KMS-11 (cell line): Measurements from ENCODE around the gene TSHR.
A peak's percentile ranks its signal among the peaks of the same experiment; 100 is the strongest.

Source experiments
- H2AFZ ChIP-seq: fragments of 200-600 bp; sonication (generic); 2 replicates; pipeline ENCODE4 v1.6.1; 2016; ENCODE audit warnings: antibody characterized with exemption, mixed run types, low read depth
- H3K27ac ChIP-seq: fragments of 200-600 bp; sonication (generic); 2 replicates; pipeline ENCODE4 v1.6.1; 2016; ENCODE audit warnings: mild to moderate bottlenecking, mixed run types
- H3K27me3 ChIP-seq: fragments of 200-600 bp; sonication (generic); 2 replicates; pipeline ENCODE4 v1.6.1; 2017; ENCODE audit warnings: mild to moderate bottlenecking, low read depth, mixed run types, moderate library complexity; ENCODE audit not compliant: insufficient read depth
- H3K36me3 ChIP-seq: fragments of 200-600 bp; sonication (generic); 2 replicates; pipeline ENCODE4 v1.6.1; 2017; ENCODE audit warnings: mild to moderate bottlenecking, mixed run types; ENCODE audit not compliant: insufficient read depth
- H3K4me1 ChIP-seq: fragments of 200-600 bp; sonication (generic); 2 replicates; pipeline ENCODE4 v1.6.1; 2016; ENCODE audit warnings: mild to moderate bottlenecking, low read depth, mixed run types; ENCODE audit not compliant: poor library complexity, severe bottlenecking
- H3K4me2 ChIP-seq: fragments of 200-600 bp; sonication (generic); 2 replicates; pipeline ENCODE4 v1.7.0; 2016; ENCODE audit warnings: mild to moderate bottlenecking, mixed run types
- H3K4me3 ChIP-seq: fragments of 200-600 bp; sonication (generic); IDR thresholded peaks from 2 replicates; pipeline ENCODE4 v1.6.1; 2017; ENCODE audit warnings: low read depth, low read length, mixed read lengths; ENCODE audit not compliant: insufficient read depth
- H3K79me2 ChIP-seq: fragments of 200-600 bp; sonication (generic); 2 replicates; pipeline ENCODE4 v1.6.1; 2016; ENCODE audit warnings: low read depth, mixed run types; ENCODE audit not compliant: insufficient read depth
- H3K9ac ChIP-seq: fragments of 200-600 bp; sonication (generic); 2 replicates; pipeline ENCODE4 v1.6.1; 2016; ENCODE audit warnings: mild to moderate bottlenecking, mixed run types
- H4K20me1 ChIP-seq: fragments of 200-600 bp; sonication (generic); 2 replicates; pipeline ENCODE4 v1.6.1; 2016; ENCODE audit warnings: mild to moderate bottlenecking, mixed run types; ENCODE audit not compliant: insufficient read depth
- TF ChIP-seq, protein P1 (sequence below): fragments of 200-600 bp; sonication (generic); conservative IDR thresholded peaks from 2 replicates; pipeline ENCODE4 v1.6.1; 2017; ENCODE audit warnings: low read depth, mild to moderate bottlenecking, antibody characterized with exemption, low read length, moderate library complexity, mixed read lengths

Gene TSHR

DNA sequence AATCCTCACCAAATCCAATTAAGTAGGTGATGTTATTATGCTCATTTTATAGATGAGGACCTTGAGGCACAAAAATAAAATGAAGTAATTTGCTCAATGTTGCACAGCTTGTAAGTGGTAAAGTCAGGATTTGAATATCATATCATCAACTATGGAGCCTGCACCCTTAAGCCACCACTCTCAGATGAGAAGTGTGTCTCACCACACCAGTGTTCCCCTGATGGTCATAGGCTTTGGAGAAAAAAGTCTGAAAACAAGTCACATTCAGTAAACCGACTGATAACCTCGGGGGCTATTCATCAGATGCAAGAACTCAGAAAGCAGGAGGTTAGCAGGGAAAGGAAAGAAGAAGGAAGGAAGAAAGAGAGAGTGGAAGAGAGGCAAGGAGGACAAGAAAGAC lies 2.8 kb downstream of the TSHR start:
- TF ChIP-seq, protein P1, sequence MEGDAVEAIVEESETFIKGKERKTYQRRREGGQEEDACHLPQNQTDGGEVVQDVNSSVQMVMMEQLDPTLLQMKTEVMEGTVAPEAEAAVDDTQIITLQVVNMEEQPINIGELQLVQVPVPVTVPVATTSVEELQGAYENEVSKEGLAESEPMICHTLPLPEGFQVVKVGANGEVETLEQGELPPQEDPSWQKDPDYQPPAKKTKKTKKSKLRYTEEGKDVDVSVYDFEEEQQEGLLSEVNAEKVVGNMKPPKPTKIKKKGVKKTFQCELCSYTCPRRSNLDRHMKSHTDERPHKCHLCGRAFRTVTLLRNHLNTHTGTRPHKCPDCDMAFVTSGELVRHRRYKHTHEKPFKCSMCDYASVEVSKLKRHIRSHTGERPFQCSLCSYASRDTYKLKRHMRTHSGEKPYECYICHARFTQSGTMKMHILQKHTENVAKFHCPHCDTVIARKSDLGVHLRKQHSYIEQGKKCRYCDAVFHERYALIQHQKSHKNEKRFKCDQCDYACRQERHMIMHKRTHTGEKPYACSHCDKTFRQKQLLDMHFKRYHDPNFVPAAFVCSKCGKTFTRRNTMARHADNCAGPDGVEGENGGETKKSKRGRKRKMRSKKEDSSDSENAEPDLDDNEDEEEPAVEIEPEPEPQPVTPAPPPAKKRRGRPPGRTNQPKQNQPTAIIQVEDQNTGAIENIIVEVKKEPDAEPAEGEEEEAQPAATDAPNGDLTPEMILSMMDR = no peak
- Histone ChIP-seq H3K9ac (peak overlapping the region; percentile 79; the same call in 1 of the 2 replicates), H3K27ac (peak overlapping the region; percentile 89), H3K4me2 (peak overlapping the region; percentile 75), H3K4me1 (peaks cover 66% of the 10 kb centered on the region), H3K36me3 (no peaks in the 10 kb centered on the region), H2AFZ (no peak overlapping the region), H3K79me2 (peaks cover 48% of the 10 kb centered on the region; the same call in 1 of the 2 replicates), H3K4me3 (no peak overlapping the region), H3K27me3 (no peaks in the 10 kb centered on the region), H4K20me1 (no peaks in the 10 kb centered on the region)

DNA sequence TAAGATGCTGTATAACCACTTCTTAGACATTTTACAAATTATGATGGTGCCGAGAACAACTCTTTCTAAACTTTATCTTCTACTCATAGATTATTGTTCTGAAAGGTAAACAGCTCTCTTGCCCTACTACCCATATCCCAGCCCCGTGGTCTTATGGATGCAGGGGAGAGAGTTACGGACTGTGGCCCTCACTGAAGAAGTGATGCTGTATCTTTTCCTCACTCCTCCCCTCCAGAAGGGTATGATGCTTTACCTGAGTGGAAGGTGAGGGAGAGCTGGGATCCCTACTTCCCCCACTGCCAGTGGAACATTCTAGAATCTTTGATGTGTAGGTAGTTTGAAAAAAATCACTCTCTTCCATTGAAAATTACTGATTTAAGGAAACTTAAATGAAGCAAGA lies 3.5 kb downstream of the TSHR start:
- TF ChIP-seq, protein P1 = no peak
- Histone ChIP-seq H3K9ac (peak overlapping the region; percentile 79; the same call in 1 of the 2 replicates), H3K36me3 (no peaks in the 10 kb centered on the region), H3K4me2 (peak overlapping the region; percentile 75), H3K79me2 (peaks cover 51% of the 10 kb centered on the region; the same call in 1 of the 2 replicates), H3K4me3 (no peak overlapping the region), H3K4me1 (peaks cover 69% of the 10 kb centered on the region), H4K20me1 (no peaks in the 10 kb centered on the region), H2AFZ (no peak overlapping the region), H3K27ac (peak overlapping the region; percentile 89), H3K27me3 (no peaks in the 10 kb centered on the region)

DNA sequence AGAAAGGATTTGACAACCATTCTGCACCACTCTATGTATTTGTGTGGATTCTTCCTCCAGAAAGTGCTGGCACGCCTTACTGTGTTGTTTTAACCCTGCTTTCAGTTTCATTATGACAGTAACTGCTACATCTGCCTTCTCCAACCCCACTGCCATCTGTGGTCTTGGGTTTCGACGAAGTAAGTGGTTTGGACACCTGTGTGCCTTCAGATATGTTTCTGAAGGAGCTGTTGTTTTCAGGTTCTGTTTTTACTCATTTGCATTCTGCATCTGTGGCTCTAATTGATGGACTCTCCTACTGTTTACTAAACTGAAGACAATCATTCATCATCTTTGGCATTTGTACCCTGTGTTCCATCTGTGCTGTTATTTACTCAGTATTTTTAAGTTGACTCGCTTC lies 4.1 kb downstream of the TSHR start:
- H3K9ac ChIP-seq = peak overlapping the region; percentile 79; the same call in 1 of the 2 replicates
- H3K36me3 ChIP-seq = no peaks in the 10 kb centered on the region
- no peak overlapping the region for H2AFZ ChIP-seq
- TF ChIP-seq, protein P1 = no peak
- H3K4me1 ChIP-seq = peaks cover 69% of the 10 kb centered on the region
- no peak overlapping the region for H3K4me3 ChIP-seq
- no peaks in the 10 kb centered on the region for H4K20me1 ChIP-seq
- H3K4me2 ChIP-seq = peak overlapping the region; percentile 75
- H3K79me2 ChIP-seq = peaks cover 51% of the 10 kb centered on the region; the same call in 1 of the 2 replicates
- peak overlapping the region; percentile 89 for H3K27ac ChIP-seq
- no peaks in the 10 kb centered on the region for H3K27me3 ChIP-seq

DNA sequence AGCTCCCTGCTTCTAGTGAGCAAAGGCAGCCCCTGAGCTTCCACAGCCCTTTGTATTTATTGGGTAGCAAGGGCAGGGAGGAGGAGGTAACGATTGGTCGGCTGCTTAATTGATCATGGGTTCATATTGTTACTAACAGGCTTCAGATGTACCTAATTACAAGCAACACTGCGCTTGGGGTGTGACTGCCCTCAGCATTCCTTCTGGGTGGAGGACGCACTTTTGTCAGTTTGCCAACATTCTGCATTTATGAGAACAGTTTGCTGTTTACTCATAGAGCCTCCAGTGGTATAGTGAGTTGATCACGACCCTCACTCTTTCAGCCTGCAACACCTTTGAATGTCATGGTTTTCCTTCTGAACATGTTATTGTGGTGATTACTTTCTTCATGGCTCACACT lies 9.6 kb downstream of the TSHR start:
- Histone ChIP-seq H3K4me3 (no peak overlapping the region), H3K79me2 (peaks cover 20% of the 10 kb centered on the region; the same call in 1 of the 2 replicates), H2AFZ (no peak overlapping the region), H4K20me1 (no peaks in the 10 kb centered on the region), H3K27me3 (no peaks in the 10 kb centered on the region), H3K4me2 (no peak overlapping the region), H3K36me3 (no peaks in the 10 kb centered on the region), H3K4me1 (peaks cover 45% of the 10 kb centered on the region), H3K27ac (no peak overlapping the region), H3K9ac (no peak overlapping the region)
- TF ChIP-seq, protein P1 = no peak
